GM18858 (cell line): ENCODE data around the gene NOL3.

Source experiments
- ATAC-seq: cut with Tn5 transposase; IDR thresholded peaks from one replicate; pipeline ENCODE4 v1.9.1; 2021; ENCODE audit not compliant: unreplicated experiment

NOL3 gene

GRCh38 chr16:67204076-67204475 lies 33.7 kb downstream of the NOL3 start:
- ATAC-seq = no peak

- ATAC-seq = no peak
Measured at GRCh38 chr16:67206129-67206837, 35.9 kb downstream of the NOL3 start.

- no peak for ATAC-seq
Measured at GRCh38 chr16:67206838-67207248, 36.5 kb downstream of the NOL3 start.

- no peak for ATAC-seq
Measured at GRCh38 chr16:67207249-67208091, 37.1 kb downstream of the NOL3 start.

GRCh38 chr16:67208154-67208896 lies 38.0 kb downstream of the NOL3 start:
- ATAC-seq = no peak

- no peak for ATAC-seq
Measured at GRCh38 chr16:67209565-67209964, 39.2 kb downstream of the NOL3 start.

- ATAC-seq = no peak
Measured at GRCh38 chr16:67210069-67210937, 40.0 kb downstream of the NOL3 start.

GRCh38 chr16:67211674-67212073 lies 41.3 kb downstream of the NOL3 start:
- no peak for ATAC-seq

- ATAC-seq = no peak
Measured at GRCh38 chr16:67212766-67213165, 42.4 kb downstream of the NOL3 start.

GRCh38 chr16:67213197-67214019 lies 43.1 kb downstream of the NOL3 start:
- ATAC-seq = no peak

- ATAC-seq = no peak
Measured at GRCh38 chr16:67215706-67216105, 45.4 kb downstream of the NOL3 start.

GRCh38 chr16:67216612-67217490 lies 46.5 kb downstream of the NOL3 start:
- no peak for ATAC-seq

- no peak for ATAC-seq
Measured at GRCh38 chr16:67223992-67224391, 53.7 kb downstream of the NOL3 start.
